ENCODE results near the gene TMEM231.
"Not testable (repeated sequence)": the region's sequence is repeated elsewhere in the genome, so short reads cannot be mapped to it uniquely, and the experiment has no call there.

The TMEM231 gene

DNA sequence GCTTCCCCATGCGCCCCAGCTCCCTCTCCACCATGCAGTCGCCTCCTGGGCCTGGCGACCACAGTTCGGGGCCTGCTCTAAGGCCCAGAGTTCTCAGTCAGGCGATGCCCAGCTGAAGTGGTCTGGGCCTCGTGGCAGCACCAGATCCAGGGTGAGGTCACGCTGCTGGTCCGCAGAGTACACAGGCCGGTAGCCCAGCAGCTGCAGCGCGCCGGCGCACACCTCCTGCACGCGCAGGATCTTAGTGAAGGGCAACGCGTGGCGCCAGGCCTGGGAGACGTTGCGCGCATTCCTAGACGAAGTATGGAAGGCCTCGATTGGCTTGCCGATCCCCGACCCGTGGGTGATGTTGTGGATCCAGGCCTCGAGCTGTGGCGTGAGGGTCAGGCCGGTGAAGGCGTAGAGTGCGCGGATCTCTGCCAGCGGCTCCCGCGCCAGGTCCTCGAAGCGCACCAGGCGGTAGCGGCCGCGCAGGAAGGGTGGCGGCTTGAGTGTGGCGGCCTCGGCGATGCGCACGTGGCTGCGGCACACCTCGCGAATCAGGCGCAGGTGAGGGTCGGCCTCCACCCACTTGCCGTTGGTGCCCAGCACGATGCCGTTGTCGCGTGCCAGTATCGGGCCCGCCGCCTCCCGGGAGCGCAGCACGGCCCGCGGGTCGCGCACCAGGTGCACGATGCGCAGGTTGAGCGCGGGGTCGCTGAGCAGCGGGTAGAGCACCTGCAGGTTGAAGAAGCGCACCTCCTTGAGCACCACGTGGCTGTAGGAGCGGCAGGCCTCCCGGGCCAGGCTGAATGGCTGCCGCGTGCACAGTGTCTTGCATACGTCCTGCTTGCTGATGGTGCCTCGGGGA is 26.8 kb downstream of the TMEM231 start:
- no peaks in the 10 kb centered on the region for H3K27me3 Mint-ChIP-seq
- no peaks in the 10 kb centered on the region for H3K9me3 Mint-ChIP-seq
- H3K27ac Mint-ChIP-seq = no peak overlapping the region
- no peak overlapping the region for H3K4me3 Mint-ChIP-seq
- DNase-seq (no peak), ATAC-seq (no peak)
- no peaks in the 10 kb centered on the region for H3K36me3 Mint-ChIP-seq (ENCODE audit: low read depth)
- no peaks in the 10 kb centered on the region for H3K4me1 Mint-ChIP-seq

DNA sequence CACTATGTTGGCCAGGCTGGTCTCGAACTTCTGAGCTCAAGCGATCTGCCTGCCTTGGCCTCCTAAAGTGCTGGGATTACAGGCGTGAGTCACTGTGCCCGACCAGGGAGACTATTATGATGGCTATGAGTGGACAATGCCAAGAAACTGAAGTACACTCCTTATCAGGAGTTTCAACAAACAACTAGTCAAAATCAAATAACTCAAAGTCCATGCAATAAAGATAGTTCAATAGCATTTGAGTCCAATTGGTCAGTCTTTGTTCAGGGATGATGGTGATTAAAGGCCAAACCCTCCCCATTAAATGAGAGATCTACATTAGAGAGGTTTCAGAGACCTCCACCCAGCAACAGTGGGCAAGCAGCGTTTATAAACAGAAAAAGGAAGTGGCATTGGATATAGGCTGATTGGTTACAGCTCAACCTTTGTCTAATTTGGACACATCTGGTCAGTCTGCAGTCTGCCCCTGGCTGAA is 28.2 kb downstream of the TMEM231 start:
- no peak overlapping the region for H3K27ac Mint-ChIP-seq
- DNase-seq (no peak), ATAC-seq (no peak)
- no peak overlapping the region for H3K4me3 Mint-ChIP-seq
- no peaks in the 10 kb centered on the region for H3K4me1 Mint-ChIP-seq
- H3K36me3 Mint-ChIP-seq (ENCODE audit: low read depth) = no peaks in the 10 kb centered on the region
- H3K27me3 Mint-ChIP-seq = no peaks in the 10 kb centered on the region
- no peaks in the 10 kb centered on the region for H3K9me3 Mint-ChIP-seq

DNA sequence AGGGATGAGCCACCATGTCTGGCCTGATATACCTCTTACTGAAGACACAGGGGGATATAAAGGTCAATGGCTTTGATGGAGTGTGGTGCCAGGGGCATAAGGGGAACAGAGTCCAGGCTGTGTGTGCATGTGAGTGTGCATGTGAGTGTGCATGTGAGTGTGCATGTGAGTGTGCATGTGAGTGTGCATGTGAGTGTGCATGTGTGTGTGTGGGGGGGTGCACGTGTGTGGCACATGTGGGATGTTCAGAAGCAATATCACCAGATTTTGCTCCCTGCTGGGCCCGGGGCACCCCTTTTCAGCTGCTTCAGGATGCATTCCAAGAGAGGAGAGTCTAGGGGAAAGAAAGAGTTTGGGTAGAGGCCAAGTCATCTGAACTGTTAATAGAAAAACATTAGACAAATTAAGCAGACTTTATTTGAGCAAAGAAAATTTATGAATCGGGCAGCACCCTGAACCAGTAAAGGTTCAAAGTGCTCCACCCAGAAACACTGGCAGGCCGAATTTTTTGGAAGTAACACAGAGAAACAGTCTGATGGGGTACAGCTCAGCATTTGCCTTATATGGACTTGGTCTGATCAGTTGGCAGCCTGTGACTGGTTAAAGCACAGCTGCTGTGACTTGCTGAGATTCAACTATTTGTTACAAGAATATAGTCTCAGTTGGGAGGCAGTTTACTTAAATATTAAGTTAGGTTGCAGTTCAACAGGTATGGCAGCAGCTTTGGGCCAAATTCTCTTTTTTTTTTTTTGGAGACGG is 29.8 kb downstream of the TMEM231 start:
- Mint-ChIP-seq H3K4me3 (no peak overlapping the region), H3K27me3 (no peaks in the 10 kb centered on the region), H3K27ac (no peak overlapping the region)

DNA sequence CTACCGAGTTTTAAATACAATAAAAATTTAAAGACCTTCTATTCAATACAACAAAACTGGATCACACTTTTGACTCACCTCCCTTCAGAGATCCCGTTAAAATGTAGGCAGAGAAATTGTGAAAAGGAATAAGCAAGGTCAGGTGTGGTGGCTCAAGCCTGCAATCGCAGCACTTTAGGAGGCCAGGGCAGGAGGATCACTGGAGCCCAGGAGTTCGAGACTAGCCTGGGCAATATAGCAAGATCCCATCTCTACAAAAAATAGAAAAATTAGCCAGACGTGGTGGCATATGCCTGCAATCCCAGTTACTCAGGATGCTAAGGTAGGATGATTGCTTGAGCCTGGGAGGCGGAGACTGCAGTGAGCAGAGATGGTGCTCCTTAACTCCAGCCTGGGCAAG is 36.9 kb downstream of the TMEM231 start:
- H3K27ac Mint-ChIP-seq = no peak overlapping the region
- no peak overlapping the region for H3K4me3 Mint-ChIP-seq
- DNase-seq = no peak
- H3K36me3 Mint-ChIP-seq (ENCODE audit: low read depth) = no peaks in the 10 kb centered on the region
- H3K27me3 Mint-ChIP-seq = no peaks in the 10 kb centered on the region
- no peaks in the 10 kb centered on the region for H3K9me3 Mint-ChIP-seq
- no peak for ATAC-seq
- H3K4me1 Mint-ChIP-seq = peaks cover 8% of the 10 kb centered on the region

More for the DNA sequence above, 29.8 kb downstream of the TMEM231 start:
- Mint-ChIP-seq H3K36me3 (ENCODE audit: low read depth) (no peaks in the 10 kb centered on the region), H3K4me1 (no peaks in the 10 kb centered on the region), H3K9me3 (no peaks in the 10 kb centered on the region)
- no peak for ATAC-seq
- DNase-seq = no peak

DNA sequence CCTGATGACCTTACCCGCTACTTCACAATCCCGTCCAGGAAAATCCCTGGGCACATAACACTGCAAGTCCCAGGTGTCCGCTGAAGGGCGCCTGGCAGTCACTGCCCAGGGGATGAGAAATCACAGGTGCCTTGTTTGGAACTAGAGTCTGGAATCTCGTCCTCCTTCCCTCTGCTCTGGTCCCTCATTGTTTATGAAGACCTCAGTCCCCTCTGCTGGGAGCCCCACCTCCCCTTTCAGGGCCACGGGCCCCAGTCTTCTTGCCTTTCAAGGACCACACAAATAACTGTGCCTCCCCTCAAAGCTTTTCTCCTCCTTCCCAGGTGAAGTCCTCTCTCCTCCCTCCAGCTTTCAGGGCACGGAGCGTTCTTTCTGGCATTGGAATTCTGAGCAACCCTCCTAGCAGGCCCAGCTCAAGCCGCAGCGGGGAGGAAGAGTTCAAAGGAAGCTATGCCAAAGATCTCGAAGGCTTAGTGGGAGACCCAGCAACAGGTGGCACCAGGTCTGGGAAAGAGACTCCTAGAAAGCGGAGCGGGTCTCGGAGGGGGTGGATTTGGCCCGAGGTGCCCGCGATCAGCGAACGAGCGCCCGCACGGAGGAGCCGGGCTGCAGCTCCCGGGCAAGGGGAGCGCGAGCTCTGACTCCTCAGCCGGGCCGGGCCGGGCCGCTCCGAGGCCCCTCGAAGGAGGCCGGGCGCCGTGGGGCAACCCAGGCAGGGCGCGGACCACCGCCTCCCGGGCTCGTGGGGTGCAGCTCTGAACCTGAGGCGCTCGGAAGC is 39.7 kb downstream of the TMEM231 start:
- not testable (repeated sequence) for H3K27me3 Mint-ChIP-seq; H3K36me3 Mint-ChIP-seq (ENCODE audit: low read depth); H3K9me3 Mint-ChIP-seq; H3K4me1 Mint-ChIP-seq
- H3K27ac Mint-ChIP-seq = peak overlapping the region; percentile 52
- ATAC-seq (peak; percentile 16), DNase-seq (peak; percentile 36)
- H3K4me3 Mint-ChIP-seq = peak overlapping the region; percentile 77

DNA sequence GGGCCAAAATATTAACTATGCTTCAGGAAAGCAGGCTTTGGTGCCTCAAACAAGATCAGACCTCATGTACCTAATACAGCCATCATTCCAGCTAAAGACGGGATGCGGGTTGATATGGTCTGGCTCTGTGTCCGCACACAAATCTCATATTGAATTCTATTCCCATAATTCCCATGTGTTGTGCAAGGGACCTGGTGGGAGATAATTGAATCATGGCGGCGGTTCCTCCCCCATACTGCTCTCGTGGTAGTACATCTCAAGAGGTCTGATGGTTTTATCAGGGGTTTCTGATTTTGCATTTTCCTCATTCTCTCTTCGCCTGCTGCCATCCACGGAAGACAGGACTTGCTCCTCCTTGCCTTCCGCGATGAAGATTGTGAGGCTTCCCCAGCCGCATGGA is 41.8 kb downstream of the TMEM231 start:
- ATAC-seq = no peak
- H3K27ac Mint-ChIP-seq = no peak overlapping the region
- no peaks in the 10 kb centered on the region for H3K36me3 Mint-ChIP-seq (ENCODE audit: low read depth)
- no peaks in the 10 kb centered on the region for H3K27me3 Mint-ChIP-seq
- DNase-seq = no peak
- no peaks in the 10 kb centered on the region for H3K9me3 Mint-ChIP-seq
- H3K4me3 Mint-ChIP-seq = no peak overlapping the region
- H3K4me1 Mint-ChIP-seq = peaks cover 8% of the 10 kb centered on the region

DNA sequence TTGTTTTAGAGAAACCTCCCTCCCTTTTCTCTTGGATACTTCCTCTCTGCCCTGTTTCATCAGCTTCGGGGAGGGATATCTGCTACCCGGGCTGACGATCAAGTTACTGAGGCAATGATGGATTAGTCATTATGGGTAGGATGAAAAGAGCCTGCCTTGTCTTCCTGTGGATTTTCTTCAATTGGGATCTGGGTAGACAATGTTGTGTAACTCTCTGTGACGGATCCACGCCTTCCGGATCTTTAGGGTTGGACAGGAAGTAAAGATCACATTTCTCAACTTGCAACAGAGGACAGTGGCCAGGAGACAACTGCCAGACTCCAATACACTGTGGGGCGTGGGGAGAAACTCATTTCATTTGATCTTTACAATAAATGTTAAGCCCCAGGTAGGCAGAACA is 49.5 kb downstream of the TMEM231 start:
- Mint-ChIP-seq H3K36me3 (ENCODE audit: low read depth) (no peaks in the 10 kb centered on the region), H3K27me3 (peaks cover 3% of the 10 kb centered on the region), H3K27ac (no peak overlapping the region), H3K4me1 (peaks cover 4% of the 10 kb centered on the region), H3K9me3 (no peaks in the 10 kb centered on the region), H3K4me3 (no peak overlapping the region)
- ATAC-seq (no peak), DNase-seq (no peak)

DNA sequence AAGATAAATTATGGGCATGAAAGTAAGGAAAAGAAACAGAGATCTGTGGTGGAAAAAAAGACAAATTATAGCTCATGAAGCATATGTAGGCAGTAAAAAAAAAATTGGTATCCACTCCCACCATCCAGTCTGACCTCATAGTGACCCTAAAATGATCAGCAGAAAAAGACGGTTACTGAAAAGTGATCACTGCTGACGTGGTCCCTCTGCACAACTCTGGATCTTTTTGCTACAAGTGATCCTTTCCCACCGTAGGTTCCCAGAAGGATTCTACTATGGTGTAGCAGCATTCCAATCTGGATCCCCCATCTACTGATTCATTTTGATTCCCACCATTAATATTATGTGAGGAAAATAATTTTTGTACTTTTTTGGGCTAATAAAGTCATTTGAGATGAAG is 49.9 kb downstream of the TMEM231 start:
- H3K27me3 Mint-ChIP-seq = peaks cover 3% of the 10 kb centered on the region
- DNase-seq (no peak), ATAC-seq (no peak)
- H3K4me3 Mint-ChIP-seq = no peak overlapping the region
- H3K36me3 Mint-ChIP-seq (ENCODE audit: low read depth) = no peaks in the 10 kb centered on the region
- no peaks in the 10 kb centered on the region for H3K9me3 Mint-ChIP-seq
- H3K4me1 Mint-ChIP-seq = peaks cover 4% of the 10 kb centered on the region
- no peak overlapping the region for H3K27ac Mint-ChIP-seq

DNA sequence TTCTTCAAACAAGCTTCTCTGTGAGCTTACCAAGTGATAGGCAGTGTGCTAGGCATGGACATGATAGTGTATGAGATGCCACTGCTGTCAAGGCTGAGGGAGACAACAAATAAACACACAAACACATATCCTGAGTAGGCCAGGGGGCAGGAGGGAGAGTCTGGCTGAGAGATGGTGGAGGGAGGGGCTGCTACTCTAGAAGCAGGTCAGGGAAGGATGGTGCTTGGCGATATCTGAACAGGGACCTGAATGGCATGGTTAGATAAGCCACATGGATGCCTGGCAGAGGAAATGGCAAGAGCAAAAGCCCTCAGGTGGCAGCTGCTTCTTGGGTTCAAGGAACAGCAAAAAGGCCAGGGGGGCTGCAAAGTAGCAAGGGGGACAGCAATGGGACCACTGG is 52.3 kb downstream of the TMEM231 start:
- no peaks in the 10 kb centered on the region for H3K9me3 Mint-ChIP-seq
- H3K4me1 Mint-ChIP-seq = peaks cover 4% of the 10 kb centered on the region
- DNase-seq (no peak), ATAC-seq (no peak)
- no peak overlapping the region for H3K27ac Mint-ChIP-seq
- H3K36me3 Mint-ChIP-seq (ENCODE audit: low read depth) = no peaks in the 10 kb centered on the region
- no peak overlapping the region for H3K4me3 Mint-ChIP-seq
- peaks cover 3% of the 10 kb centered on the region for H3K27me3 Mint-ChIP-seq

DNA sequence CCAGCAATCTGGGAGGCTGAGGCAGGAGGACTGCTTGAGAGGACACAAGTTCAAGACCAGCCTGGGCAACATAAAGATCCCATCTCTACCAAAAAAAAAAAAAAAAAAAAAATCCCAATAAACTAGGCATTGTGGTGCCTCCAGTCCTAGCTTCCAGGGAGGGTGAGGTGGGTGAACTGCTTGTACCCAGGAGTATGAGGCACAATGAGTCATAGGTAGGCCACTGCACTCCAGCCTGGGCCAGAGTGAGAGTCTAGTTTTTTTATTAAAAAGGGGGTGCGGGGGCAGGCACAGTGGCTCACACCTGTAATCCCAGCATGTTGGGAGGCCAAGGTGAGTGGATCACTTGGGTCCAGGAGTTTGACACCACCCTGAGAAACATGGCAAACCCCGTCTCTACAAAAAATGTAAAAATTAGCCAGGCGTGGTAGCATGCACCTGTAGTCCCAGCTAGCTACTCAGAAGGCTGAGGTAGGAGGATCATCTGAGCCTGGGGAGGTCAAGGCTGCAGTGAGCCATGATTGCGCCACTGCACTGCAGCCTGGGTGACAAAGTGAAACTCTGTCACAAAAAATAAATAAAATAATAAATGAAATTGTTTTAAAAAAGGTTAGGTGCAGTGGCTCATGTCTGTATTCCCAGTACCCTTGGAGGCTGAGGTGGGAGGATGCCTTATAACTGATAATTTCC is 53.0 kb downstream of the TMEM231 start:
- Mint-ChIP-seq H3K27me3 (peaks cover 3% of the 10 kb centered on the region), H3K4me3 (no peak overlapping the region), H3K4me1 (peaks cover 4% of the 10 kb centered on the region), H3K36me3 (ENCODE audit: low read depth) (no peaks in the 10 kb centered on the region), H3K9me3 (no peaks in the 10 kb centered on the region), H3K27ac (no peak overlapping the region)
- ATAC-seq (no peak), DNase-seq (no peak)

DNA sequence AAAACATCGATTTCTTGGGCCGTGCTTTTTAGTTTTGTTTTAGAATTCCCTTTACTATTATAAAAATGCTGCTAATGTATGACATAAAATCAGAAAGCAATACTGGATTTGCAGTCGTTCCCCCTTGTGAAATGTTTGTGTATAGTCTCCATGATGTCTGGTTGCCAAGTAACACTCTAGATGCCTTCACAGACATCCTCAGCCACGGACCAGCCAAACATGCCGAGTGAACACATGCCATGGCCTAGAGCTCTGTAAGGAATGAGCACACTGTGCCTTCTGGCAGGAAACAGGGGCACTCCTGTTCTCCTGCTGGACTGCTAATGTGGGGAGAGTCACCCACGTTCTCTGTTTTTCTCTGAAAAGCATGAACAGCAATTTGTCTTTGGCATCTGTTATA is 54.2 kb downstream of the TMEM231 start:
- not testable (repeated sequence) for H3K27me3 Mint-ChIP-seq; DNase-seq; H3K36me3 Mint-ChIP-seq (ENCODE audit: low read depth); H3K4me3 Mint-ChIP-seq; H3K27ac Mint-ChIP-seq; H3K4me1 Mint-ChIP-seq; ATAC-seq; H3K9me3 Mint-ChIP-seq

DNA sequence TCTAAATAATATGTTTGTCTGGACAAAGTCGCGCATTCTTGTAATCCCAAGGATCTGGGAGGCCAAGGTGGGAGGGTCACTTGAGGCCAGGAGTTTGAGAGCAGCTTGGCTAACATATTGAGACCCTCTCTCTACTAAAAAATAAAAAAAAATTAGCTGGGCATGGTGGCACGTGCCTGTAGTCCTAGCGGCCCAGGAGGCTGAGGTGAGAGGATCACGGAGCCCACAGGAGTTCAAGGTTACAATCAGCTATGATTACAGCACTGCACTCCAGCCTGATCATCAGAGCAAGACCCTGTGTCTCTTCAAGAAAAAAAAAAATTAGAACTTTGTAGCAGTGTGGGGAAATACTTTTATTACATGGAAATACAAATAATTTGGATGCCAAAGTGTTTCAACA is 54.7 kb downstream of the TMEM231 start:
- no peak for DNase-seq
- H3K9me3 Mint-ChIP-seq = no peaks in the 10 kb centered on the region
- peaks cover 11% of the 10 kb centered on the region for H3K27me3 Mint-ChIP-seq

DNA sequence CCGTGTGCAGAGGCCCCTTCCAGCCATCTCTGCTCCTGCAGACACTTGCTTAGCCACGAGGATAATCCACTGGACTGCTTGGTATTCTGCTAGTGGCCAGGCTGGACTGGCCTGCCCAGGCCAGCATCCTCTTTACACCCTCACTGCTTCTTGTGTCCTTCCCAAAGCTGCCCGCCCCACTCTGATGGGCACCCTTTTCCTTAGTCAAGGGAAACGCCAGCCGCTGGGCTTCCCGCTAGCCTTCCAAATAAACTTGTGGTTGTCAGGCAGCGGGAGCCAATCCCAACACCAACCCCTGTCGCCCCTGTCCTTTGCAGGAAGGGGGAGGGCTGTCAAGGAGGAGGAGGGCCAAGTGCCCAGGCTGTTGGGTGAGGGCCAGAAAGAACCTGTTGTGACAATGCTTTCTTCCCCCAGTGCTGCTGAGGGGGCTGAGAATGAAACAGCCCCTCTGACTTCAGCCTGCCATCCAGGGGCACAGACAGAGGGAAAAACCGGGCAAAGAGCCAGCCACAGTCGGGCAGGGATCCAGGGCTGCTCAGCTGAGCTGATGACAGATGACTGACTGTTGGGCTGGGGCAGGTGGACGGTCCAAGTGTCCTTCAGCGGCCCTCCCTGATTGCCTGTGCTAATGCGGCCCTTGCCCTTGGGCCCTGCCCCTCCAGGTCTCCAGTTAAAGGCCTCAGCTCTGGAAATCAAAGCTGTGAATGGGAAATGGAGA is 57.3 kb downstream of the TMEM231 start:
- H3K36me3 Mint-ChIP-seq (ENCODE audit: low read depth); H3K9me3 Mint-ChIP-seq; ATAC-seq; H3K4me3 Mint-ChIP-seq; H3K4me1 Mint-ChIP-seq; H3K27ac Mint-ChIP-seq; DNase-seq: not testable (repeated sequence)
- peaks cover 25% of the 10 kb centered on the region for H3K27me3 Mint-ChIP-seq

More for the DNA sequence above, 54.7 kb downstream of the TMEM231 start:
- Mint-ChIP-seq H3K4me3 (no peak overlapping the region), H3K27ac (no peak overlapping the region), H3K36me3 (ENCODE audit: low read depth) (no peaks in the 10 kb centered on the region), H3K4me1 (peaks cover 4% of the 10 kb centered on the region)
- ATAC-seq = no peak

DNA sequence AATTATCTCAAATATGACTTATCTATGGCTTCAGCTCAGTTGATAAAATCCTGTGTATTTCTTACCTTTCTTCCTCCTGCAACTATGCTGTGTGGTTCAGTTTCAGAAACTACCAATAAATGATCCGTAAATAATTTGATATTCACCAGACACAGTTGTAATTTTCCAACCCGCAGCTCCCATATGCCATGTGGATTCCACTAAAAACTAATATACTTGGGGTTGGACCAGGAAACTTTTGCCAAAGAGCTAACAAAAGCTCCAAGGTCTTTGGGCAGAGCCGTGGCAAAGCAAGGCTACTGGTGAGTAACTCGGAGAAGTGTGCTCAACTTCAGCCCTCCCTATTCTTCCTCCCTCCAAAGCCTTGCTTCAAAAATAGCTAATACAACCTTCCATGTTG is 58.5 kb downstream of the TMEM231 start:
- Mint-ChIP-seq H3K4me3 (no peak overlapping the region), H3K4me1 (peaks cover 8% of the 10 kb centered on the region), H3K27me3 (peaks cover 32% of the 10 kb centered on the region), H3K9me3 (no peaks in the 10 kb centered on the region), H3K27ac (no peak overlapping the region), H3K36me3 (ENCODE audit: low read depth) (no peaks in the 10 kb centered on the region)
- ATAC-seq (no peak), DNase-seq (no peak)

All from activated naive CD8-positive, alpha-beta T cell treated with anti-CD3 and anti-CD28 coated beads, Interleukin-2, amount 50 U/mL, for 24 hours (primary cell).